ENCODE results near the gene PHF11.
"Not testable (repeated sequence)": the region's sequence is repeated elsewhere in the genome, so short reads cannot be mapped to it uniquely, and the experiment has no call there.

The PHF11 gene

DNA sequence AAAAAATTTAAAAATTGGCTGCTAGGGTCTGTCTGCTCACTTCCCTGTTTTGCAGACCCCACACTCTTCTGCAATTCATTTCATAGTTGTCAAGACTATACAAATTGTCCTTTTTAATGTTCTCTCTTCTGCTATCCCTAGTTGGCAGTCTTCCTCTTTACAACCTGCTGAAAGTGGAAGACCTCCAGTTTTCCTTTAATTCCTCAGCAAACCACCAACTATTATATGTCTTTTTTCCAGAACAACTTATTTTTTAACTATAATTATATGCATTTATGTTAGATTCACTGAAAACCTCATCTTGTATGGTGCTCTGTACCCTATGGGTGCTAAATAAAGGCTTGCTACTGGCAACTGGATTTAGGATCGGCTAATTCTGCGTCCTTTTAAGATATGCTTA lies 1.1 kb upstream of the PHF11 start:
- in situ Hi-C loops (cut with MboI; ENCODE audit: low pct_unique_long_range_greater_than_20kb, low sequenced_read_pairs) = no loop called here

DNA sequence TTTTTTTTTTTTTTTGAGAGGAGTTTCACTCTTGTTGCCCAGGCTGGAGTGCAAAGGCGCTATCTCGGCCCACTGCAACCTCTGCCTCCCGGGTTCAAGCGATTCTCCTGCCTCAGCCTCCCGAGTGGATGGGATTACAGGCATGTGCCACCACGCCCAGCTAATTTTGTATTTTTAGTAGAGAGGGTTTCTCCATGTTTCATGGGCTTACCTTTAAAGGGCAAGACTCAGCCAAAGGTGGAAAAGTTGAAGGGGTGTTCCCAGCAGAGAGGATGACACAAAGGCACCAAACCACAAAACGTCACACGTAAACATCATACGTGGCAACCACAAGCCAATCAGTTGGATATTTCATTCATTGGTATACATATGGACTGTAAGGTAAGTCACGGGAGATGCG lies 1.1 kb downstream of the PHF11 start:
- in situ Hi-C loops (cut with MboI; ENCODE audit: low pct_unique_long_range_greater_than_20kb, low sequenced_read_pairs) = not testable (repeated sequence)

More for the DNA sequence above, 1.1 kb upstream of the PHF11 start:
- peak; percentile 54 for DNase-seq

DNA sequence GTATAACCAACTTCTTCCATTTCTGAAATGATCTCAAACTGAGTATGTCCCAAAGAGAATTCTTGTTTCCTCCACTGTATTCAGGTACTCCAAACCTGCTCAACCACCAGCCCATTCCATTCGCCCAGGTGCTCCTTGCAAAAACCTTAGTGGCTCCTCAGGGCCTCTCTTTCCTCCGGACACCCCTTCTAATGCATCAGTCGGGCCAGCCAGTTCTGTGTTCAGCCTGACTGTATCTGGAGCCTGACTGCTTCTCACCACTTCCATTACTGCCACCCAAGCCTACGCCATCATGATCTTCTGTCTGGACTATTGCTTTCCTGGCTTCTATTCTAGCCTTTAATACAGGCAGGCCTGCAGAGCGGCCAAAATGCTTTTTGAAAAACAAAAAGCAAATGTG lies 1.5 kb downstream of the PHF11 start:
- in situ Hi-C loops (cut with MboI; ENCODE audit: low pct_unique_long_range_greater_than_20kb, low sequenced_read_pairs) = no loop called here
- no peak for DNase-seq

More for the DNA sequence above, 1.1 kb downstream of the PHF11 start:
- DNase-seq = not testable (repeated sequence)

DNA sequence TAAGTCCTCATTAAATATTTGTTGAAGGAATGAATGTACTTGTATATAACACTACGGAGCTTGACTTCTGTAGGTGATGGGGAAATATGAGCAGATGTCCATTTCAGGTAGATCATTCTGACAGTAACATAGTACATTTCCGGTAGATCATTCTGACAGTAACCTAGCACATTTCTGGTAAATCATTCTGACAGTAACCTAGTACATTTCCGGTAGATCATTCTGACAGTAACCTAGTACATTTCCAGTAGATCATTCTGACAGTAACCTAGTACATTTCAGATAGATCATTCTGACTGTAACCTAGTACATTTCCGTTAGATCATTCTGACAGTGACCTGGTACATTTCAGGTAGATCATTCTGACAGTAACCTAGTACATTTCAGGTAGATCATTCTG lies 2.5 kb downstream of the PHF11 start:
- in situ Hi-C loops (cut with MboI; ENCODE audit: low pct_unique_long_range_greater_than_20kb, low sequenced_read_pairs) = no loop called here
- DNase-seq = no peak

DNA sequence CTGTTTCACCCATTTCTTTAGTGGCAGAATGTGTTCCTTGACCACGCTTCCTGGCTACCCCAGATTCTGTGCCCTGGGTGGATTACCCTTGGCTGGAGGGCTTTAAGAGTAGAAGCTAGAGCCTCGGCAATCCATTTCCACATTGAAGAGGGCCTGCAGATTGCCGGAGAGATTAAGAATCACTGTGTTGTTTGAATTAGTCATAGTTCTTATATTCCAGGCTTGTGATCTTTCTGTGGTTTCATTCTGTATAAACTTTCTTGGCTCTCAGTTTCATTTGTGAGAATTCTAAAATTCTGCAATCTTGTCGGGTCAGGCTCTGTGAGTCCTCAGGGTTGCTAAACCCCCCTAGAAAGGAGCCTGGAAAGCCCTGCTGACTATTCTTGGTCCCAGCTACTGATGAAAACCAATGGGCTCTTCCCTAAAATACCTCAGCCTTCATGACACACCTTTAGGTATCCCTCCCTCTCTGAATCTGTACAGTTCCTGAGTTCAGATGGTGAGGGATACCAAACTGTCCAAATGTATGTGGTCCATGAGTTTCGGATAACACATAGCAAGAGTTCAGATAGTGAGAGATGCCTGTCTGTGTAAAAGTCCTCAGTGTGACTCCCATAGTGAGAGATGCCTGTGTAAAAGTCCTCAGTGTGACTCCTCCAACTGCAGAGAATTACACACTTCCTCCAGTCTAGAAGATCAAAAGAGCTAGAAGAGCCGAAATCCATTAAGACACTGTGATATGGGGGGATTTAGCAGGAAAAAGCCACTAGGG lies 4.3 kb downstream of the PHF11 start:
- no peak for DNase-seq
- in situ Hi-C loops (cut with MboI; ENCODE audit: low pct_unique_long_range_greater_than_20kb, low sequenced_read_pairs) = no loop called here

DNA sequence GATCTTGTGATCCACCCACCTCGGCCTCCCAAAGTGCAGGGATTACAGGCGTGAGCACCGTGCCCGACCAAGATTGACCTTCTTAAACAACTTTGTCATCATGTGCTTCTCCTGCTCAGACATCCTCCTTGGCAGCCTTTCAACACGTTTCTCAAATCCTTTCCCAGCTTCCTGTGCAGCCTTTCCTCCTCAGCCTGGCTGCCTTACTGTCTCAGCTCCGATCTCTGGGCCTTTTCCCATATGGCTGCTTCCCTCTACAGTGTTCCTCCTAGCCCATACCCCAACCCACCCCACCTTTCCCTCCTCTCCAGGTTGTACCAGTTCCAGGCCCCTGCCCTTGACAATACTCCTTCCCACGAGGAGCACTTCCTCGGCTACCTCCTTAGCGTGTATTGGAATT lies 7.2 kb downstream of the PHF11 start:
- DNase-seq = no peak
- in situ Hi-C loops (cut with MboI; ENCODE audit: low pct_unique_long_range_greater_than_20kb, low sequenced_read_pairs) = no loop called here

DNA sequence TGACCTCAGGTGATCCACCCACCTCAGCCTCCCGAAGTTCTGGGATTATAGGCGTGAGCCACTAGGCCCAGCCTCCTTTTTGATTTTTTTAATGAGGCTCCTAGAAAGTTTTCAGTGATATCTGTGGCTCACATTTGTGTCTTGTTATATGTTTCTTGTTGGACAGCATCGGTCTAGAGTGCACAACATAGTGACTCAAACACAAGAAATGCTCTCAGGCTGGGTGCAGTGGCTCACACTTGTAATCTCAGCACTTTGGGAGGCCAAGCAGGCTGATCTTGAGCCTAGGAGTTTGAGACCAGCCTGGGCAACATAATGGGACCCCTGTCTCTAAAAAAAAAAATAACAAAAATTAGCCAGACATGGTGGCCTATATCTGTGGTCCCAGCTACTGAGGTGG lies 8.2 kb downstream of the PHF11 start:
- DNase-seq = no peak
- in situ Hi-C loops (cut with MboI; ENCODE audit: low pct_unique_long_range_greater_than_20kb, low sequenced_read_pairs) = no loop called here

DNA sequence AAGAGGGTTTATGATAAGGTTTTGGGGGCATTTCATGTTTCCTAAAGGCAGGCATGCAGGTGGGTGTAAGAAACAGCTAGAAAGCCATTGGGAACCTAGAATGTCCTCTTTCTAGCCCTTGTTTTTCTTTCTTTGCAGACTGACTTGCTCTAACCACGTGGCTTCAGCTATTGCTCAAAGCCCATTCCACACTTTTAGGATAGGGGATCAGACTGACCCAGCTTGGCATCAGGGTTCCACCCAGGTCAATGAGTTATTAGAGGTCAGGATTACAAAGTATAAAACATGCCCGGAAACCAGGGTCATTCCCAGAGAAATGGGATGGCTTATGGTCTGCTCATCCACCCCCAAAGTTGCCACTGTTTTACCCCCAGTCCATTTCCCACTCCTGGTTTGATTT lies 16.8 kb downstream of the PHF11 start:
- no peak for DNase-seq
- in situ Hi-C loops (cut with MboI; ENCODE audit: low pct_unique_long_range_greater_than_20kb, low sequenced_read_pairs) = no loop called here

DNA sequence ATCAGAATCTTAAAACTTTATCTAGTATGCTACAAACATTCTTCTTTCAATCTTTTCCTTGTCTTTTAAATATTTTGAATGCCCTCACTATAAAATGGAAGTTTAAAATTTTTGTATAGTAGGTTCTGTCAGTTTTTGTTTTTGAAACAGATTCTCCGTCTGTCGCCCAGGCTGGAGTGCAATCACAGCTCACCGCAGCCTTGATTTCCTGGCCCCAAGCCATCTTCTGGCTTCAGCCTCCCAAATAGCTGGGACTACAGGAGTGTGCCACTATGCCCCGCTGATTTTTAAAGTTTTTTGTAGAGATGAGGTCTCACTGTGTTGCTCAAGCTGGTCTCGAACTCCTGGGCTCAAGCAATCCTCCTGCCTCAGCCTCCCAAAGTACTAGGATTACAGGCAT lies 20.7 kb downstream of the PHF11 start:
- in situ Hi-C loops (cut with MboI; ENCODE audit: low pct_unique_long_range_greater_than_20kb, low sequenced_read_pairs) = no loop called here
- no peak for DNase-seq

DNA sequence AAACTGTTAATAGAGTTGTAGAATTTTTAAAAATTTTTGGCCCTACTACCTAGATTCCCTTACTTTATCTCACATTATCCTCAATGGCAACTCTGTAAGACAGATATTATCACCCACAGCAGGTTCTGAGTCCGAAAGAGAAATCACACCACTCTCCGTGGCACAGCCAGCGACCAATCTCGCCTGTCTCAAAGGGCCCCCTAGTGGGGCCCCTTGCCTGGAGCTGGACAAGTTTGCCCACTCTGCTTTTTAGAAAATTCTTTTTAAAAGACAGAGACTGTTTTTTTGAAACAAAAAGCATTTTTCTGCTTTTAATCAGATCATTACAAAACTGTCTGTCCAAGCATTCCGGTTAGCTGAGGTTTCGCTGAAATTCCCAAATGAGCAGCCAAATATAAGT lies 21.7 kb downstream of the PHF11 start:
- in situ Hi-C loops (cut with MboI; ENCODE audit: low pct_unique_long_range_greater_than_20kb, low sequenced_read_pairs) = no loop called here
- no peak for DNase-seq

DNA sequence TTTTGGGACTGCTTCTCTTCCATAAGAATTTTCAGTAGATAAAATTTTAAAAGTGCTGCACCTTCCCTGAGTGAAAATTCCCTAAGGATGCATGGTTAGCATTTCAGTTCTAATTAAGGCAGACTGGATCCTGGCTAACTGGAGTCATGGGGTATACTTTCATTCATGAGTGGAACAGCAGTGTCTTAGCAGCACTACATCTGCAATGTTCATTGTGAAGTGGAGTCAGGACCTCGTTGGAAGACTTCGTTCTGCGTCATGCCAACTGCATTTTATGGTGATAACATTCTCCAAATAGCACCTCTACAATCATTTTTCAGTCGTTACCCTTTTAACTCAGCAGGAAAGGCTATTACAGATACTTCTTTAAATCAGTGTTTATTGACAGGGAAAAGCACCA lies 25.5 kb downstream of the PHF11 start:
- DNase-seq = no peak
- in situ Hi-C loops (cut with MboI; ENCODE audit: low pct_unique_long_range_greater_than_20kb, low sequenced_read_pairs) = no loop called here

DNA sequence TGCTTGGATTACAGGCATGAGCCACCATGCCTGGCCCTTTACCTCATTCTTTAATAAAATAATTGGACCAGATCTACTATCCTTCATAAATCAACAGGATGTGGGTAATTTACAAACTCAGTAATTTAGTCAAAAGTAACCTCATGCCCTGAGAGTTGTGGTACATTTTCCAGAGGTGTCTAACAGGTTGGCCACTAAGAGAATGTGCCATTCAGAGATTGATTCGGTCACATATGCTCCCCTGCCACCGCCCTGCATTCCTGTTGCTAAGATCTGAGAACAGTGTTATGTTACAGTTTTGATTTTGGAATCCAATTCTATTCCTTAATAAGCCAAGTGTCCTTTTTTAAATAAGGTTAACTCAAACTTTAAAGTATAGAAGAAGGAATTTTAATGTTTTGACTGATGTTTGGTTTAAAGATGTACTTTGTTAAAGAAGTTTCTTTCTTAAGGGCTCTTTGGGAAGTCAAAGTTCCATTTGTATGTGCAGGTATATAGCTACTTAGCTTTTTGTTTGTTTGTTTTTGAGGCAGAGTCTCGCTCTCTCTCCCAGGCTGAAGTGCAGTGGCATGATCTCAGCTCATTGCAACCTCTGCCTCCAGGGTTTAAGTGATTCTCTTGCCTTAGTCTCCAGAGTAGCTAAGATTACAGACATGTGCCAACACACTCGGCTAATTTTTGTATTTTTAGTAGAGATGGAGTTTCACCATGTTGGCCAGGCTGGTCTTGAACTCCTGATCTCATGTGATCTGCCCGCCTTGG lies 29.2 kb downstream of the PHF11 start:
- DNase-seq = no peak
- in situ Hi-C loops (cut with MboI; ENCODE audit: low pct_unique_long_range_greater_than_20kb, low sequenced_read_pairs) = no loop called here

DNA sequence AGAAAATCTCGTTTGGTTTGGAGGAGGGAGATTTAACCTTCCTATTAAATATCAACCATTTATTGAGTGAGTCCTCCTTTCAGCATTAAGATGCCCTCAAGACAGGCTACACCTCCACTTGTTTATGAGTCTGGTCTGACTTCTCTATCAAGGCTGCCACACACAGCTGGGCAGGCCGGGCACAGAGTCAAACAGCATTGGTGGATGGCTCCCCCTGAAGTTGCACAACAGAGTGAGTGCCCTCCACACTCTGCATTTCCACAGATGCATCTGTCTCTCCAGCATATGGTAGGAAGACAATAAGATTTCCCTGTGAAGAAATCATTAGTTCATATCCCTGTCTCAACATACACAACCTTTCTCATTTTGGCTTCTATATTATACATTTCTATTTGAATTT lies 31.4 kb downstream of the PHF11 start:
- in situ Hi-C loops (cut with MboI; ENCODE audit: low pct_unique_long_range_greater_than_20kb, low sequenced_read_pairs) = no loop called here
- peak; percentile 62 for DNase-seq

DNA sequence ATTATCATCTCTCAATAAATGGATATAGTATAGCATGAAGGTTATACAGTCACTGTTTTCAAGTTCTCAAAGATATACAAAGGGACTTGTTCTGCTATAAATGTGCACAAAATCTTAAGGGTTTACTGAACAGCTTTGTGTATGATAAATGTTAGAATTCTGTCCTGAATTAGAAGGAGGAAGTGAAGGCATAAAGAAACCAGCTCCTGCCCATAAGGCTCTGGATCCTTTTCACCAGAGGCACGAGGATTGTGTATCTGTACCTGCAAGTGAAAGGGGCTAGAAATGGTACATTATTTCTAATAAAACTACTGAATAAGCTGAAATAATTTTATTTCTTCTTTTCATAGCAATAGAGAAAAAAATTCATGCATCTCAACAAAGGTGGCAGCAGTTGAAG lies 32.4 kb downstream of the PHF11 start:
- no peak for DNase-seq
- in situ Hi-C loops (cut with MboI; ENCODE audit: low pct_unique_long_range_greater_than_20kb, low sequenced_read_pairs) = no loop called here

DNA sequence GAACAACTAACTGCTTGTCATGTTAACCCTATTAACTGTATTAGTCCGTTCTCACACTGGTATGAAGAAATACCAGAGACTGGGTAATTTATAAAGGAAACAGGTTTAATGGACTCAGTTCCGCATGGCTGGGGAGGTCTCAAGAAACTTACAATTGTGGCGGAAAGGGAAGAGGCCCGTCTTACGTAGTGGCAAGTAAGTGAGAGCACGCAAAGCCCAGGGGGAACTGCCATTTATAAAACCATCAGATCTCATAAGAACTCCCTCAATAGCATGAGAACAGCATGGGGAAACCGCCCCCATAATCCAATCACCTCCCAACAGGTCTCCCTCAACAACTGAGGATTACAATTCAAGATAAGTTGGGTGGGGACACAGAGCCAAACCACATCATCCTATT lies 34.7 kb downstream of the PHF11 start:
- DNase-seq = peak; percentile 98
- in situ Hi-C loops (cut with MboI; ENCODE audit: low pct_unique_long_range_greater_than_20kb, low sequenced_read_pairs) = no loop called here

DNA sequence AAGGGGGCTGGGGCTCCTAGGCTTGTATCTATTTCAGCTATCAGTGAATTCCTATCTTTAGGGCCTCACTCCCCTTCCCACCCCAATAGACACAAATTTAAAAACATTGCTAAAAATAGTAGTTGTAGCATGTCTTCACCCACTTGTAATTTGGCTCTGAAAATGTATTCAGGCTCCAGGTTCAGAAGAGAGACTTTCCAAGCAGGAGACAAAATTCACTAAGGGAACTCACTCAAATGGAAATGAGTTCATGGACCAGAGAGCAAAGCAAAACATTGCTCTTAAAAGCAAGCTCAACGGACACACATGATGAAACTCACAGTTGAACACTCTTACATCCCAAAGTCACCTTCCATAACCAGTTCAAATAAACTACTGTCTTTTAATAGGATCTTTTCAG lies 36.8 kb downstream of the PHF11 start:
- in situ Hi-C loops (cut with MboI; ENCODE audit: low pct_unique_long_range_greater_than_20kb, low sequenced_read_pairs) = no loop called here
- no peak for DNase-seq

DNA sequence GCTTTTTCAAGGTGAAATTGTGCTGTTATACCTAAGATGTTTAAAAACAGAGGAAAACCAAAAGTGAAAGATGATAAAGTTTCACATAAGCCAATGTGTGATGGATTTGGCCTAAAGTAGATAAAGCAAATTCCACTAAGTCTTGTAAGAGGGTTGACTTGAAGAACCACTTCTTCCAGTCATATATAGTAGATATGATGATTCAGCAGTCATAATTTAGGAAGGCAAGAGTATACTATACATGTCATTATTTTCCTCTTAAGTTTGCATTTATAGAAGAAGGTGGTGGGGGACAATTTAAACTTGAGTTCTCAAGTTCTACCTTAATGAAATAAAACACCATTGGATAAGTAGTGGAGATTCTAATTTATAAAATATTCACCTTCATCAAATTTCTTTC lies 37.3 kb downstream of the PHF11 start:
- no peak for DNase-seq
- in situ Hi-C loops (cut with MboI; ENCODE audit: low pct_unique_long_range_greater_than_20kb, low sequenced_read_pairs) = no loop called here

DNA sequence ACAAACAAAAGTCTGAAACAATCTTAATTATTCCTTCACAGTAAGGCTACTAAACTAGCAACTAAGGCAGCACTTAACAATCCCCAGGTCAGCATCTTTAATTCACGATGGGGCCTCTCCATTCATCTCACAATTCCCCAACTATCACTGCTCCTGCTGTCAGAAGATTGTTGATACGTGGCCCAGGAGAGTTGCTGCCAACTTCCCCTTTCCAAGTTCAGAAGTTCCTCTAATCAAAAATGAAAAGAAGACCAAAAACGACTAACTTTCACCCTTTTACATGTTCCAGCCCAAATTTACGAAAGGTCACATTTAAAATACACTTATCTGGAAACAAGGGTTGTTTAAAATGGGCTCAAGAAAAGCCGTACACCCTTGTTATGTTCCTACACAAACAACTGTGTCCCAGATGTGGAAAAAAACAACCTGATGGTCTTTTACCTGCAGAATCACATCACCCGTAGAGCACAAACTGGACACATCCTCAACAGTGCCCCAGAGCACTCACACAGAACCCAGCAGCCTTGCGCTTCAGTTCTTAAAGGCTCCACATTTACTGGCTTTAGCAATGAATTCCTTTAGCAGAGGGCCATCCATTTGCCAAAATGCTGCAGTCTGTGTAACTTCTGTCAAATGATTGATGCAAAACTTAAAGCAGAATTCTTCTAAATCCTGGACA lies 38.0 kb downstream of the PHF11 start:
- peak; percentile 90 for DNase-seq
- in situ Hi-C loops (cut with MboI; ENCODE audit: low pct_unique_long_range_greater_than_20kb, low sequenced_read_pairs) = no loop called here

DNA sequence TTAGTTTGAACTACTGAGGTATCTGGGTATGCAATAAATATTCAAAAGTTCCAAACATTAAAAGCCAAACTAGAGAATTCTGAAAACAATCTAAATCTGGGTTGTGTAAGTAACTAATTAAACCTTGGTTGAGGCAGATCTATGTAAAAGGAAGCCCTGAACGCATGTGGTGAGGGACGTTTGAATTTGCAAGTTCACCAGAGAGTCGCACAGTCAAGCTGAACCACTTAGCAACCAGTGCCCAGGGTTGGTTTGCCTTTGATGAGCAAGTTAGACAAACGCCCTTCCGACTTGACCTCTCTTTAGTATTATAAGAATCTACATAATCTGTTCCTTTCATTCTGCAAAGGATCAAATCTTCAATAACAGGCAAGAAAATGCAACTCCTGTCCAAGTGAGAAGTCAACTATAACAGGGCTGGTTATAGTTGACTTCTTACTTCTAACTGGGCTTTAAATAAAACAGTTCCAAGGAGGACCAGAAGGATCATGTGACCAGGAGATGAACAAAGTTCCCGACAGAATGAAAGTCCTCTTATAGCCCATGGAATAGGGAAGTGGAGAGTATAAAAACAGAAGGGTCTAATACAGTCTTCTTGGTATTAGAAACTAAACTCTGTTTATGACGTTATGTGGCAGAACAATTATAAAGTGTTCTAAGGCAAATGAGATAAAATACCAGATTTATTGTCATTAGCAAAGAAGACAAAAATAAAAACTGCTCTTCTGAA lies 40.6 kb downstream of the PHF11 start:
- DNase-seq = peak; percentile 39
- in situ Hi-C loops (cut with MboI; ENCODE audit: low pct_unique_long_range_greater_than_20kb, low sequenced_read_pairs) = no loop called here

DNA sequence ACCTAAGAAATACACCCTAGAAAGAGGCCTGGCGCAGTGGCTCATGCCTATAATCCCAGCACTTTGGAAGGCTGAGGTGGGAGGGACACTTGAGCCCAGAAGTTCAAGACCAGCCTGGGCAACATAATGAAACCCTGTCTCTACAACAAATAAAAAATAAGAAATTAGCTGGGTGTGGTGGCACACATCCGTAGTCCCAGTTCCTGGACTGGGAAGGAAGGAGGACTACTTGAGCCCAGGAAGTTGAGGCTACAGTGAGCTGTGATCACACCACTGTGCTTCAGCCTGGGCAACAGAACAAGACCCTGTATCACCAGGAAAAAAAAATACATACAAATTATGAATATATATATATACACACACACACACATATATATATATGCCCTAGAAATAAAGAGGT lies 42.7 kb downstream of the PHF11 start:
- in situ Hi-C loops (cut with MboI; ENCODE audit: low pct_unique_long_range_greater_than_20kb, low sequenced_read_pairs) = no loop called here
- DNase-seq = no peak
